SH-SY5Y (cell line): ENCODE results near the gene NEDD8.

Experiments
- GATA2 ChIP-seq: IDR thresholded peaks from 2 replicates; pipeline ENCODE4 v1.6.1; 2011; ENCODE audit warnings: mild to moderate bottlenecking, low read depth, low read length
- GATA3 ChIP-seq: IDR thresholded peaks from 2 replicates; pipeline ENCODE4 v1.6.1; 2011; ENCODE audit warnings: low read depth, mild to moderate bottlenecking, low read length, moderate library complexity

DNA sequence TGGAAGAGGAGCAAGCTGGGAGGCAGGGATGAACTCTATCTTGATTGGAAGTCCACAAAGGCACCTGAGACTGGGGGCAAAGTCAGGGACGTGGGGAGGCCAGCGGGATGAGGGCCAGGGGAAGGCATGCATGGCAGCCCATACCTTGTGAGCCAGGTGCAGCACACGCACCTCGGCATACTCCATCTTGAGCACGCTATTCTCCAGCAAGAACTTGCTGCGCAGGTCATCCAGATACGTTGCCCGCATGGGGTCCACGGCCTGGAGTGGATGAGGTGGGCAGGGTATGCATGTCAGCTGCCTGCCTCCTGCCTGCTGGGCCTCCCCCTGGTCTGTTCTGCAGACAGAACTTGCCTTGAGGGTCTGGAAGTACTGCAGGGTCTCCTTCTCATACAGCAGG, 35.3 kb upstream of the NEDD8 start:
- no peak for TF ChIP-seq GATA3
- no peak for TF ChIP-seq GATA2
